Memory B cell (primary cell): ENCODE data around the gene ZFP62.
A peak's percentile ranks its signal among the peaks of the same experiment; 100 is the strongest.

Experiments
- ATAC-seq: fragments of 150-1000 bp; cut with Tn5 transposase; 2 replicates; pipeline ENCODE4 v1.10.0; 2021; ENCODE audit warnings: low read depth, mild to moderate bottlenecking, moderate library complexity
- DNase-seq, 2 donors: peaks; one replicate each; pipeline ENCODE4 v3.0.0; 2022; ENCODE audit warnings: low spot score in 2 of 2
- H3K27ac Mint-ChIP-seq: one replicate; pipeline ENCODE4 v1.8.0; 2022; ENCODE audit warnings: mild to moderate bottlenecking, moderate library complexity, mixed read lengths
- H3K27me3 Mint-ChIP-seq: one replicate; pipeline ENCODE4 v1.8.0; 2022; ENCODE audit warnings: mixed read lengths
- H3K36me3 Mint-ChIP-seq: one replicate; pipeline ENCODE4 v1.8.0; 2022; ENCODE audit warnings: mild to moderate bottlenecking, mixed read lengths
- H3K4me1 Mint-ChIP-seq: one replicate; pipeline ENCODE4 v1.8.0; 2022; ENCODE audit warnings: mixed read lengths
- H3K4me3 Mint-ChIP-seq: one replicate; pipeline ENCODE4 v1.8.0; 2022; ENCODE audit warnings: mild to moderate bottlenecking, moderate library complexity, mixed read lengths
- H3K9me3 Mint-ChIP-seq: one replicate; pipeline ENCODE4 v1.8.0; 2022; ENCODE audit warnings: mixed read lengths

The ZFP62 gene

GRCh38 chr5:180817893-180818674 lies 43.0 kb downstream of the ZFP62 start:
- Mint-ChIP-seq H3K9me3 (no peaks in the 10 kb centered on the region), H3K27ac (peak overlapping the region; percentile 17), H3K4me1 (peaks cover 34% of the 10 kb centered on the region), H3K27me3 (peaks cover 1% of the 10 kb centered on the region), H3K4me3 (no peak overlapping the region), H3K36me3 (no peaks in the 10 kb centered on the region)
- DNase-seq: no peak
- ATAC-seq: no peak

GRCh38 chr5:180816608-180817534 lies 44.2 kb downstream of the ZFP62 start:
- no peak for ATAC-seq
- peaks cover 1% of the 10 kb centered on the region for H3K27me3 Mint-ChIP-seq
- H3K4me1 Mint-ChIP-seq: peaks cover 35% of the 10 kb centered on the region
- no peaks in the 10 kb centered on the region for H3K36me3 Mint-ChIP-seq
- H3K9me3 Mint-ChIP-seq: no peaks in the 10 kb centered on the region
- peak overlapping the region; percentile 39 for H3K4me3 Mint-ChIP-seq
- no peak for DNase-seq
- no peak overlapping the region for H3K27ac Mint-ChIP-seq

GRCh38 chr5:180815293-180815917 lies 45.7 kb downstream of the ZFP62 start:
- H3K27ac Mint-ChIP-seq: no peak overlapping the region
- H3K4me3 Mint-ChIP-seq: no peak overlapping the region
- no peaks in the 10 kb centered on the region for H3K9me3 Mint-ChIP-seq
- no peak for ATAC-seq
- no peaks in the 10 kb centered on the region for H3K36me3 Mint-ChIP-seq
- H3K4me1 Mint-ChIP-seq: peaks cover 30% of the 10 kb centered on the region
- H3K27me3 Mint-ChIP-seq: peaks cover 1% of the 10 kb centered on the region
- DNase-seq: no peak

- Mint-ChIP-seq H3K4me3 (no peak overlapping the region), H3K27me3 (peaks cover 1% of the 10 kb centered on the region), H3K4me1 (peaks cover 38% of the 10 kb centered on the region), H3K9me3 (no peaks in the 10 kb centered on the region), H3K27ac (no peak overlapping the region), H3K36me3 (peaks cover 1% of the 10 kb centered on the region)
- no peak for DNase-seq
- no peak for ATAC-seq
Observed at GRCh38 chr5:180813420-180813819, 47.7 kb downstream of the ZFP62 start.

- no peak for DNase-seq
- Mint-ChIP-seq H3K9me3 (no peaks in the 10 kb centered on the region), H3K27me3 (no peaks in the 10 kb centered on the region), H3K4me1 (peaks cover 47% of the 10 kb centered on the region), H3K4me3 (peak overlapping the region; percentile 89), H3K27ac (peak overlapping the region; percentile 96), H3K36me3 (peaks cover 1% of the 10 kb centered on the region)
- ATAC-seq: no peak
Observed at GRCh38 chr5:180811623-180812124, 49.4 kb downstream of the ZFP62 start.

GRCh38 chr5:180810959-180811622 lies 50.0 kb downstream of the ZFP62 start:
- no peak for DNase-seq
- Mint-ChIP-seq H3K36me3 (peaks cover 1% of the 10 kb centered on the region), H3K27ac (peak overlapping the region; percentile 96), H3K4me1 (peaks cover 52% of the 10 kb centered on the region), H3K4me3 (peak overlapping the region; percentile 89), H3K27me3 (no peaks in the 10 kb centered on the region), H3K9me3 (no peaks in the 10 kb centered on the region)
- no peak for ATAC-seq

- Mint-ChIP-seq H3K4me3 (peak overlapping the region; percentile 82), H3K9me3 (no peaks in the 10 kb centered on the region), H3K36me3 (peaks cover 1% of the 10 kb centered on the region), H3K27ac (peak overlapping the region; percentile 96), H3K27me3 (no peaks in the 10 kb centered on the region), H3K4me1 (peaks cover 53% of the 10 kb centered on the region)
- ATAC-seq (peak; percentile 73), DNase-seq (peak; percentile 97)
Observed at GRCh38 chr5:180810210-180810958, 50.7 kb downstream of the ZFP62 start.

- H3K4me1 Mint-ChIP-seq: peaks cover 56% of the 10 kb centered on the region
- peaks cover 1% of the 10 kb centered on the region for H3K36me3 Mint-ChIP-seq
- ATAC-seq (peak; percentile 62), DNase-seq (peak in 1 of 2 donors; percentile 87)
- no peaks in the 10 kb centered on the region for H3K27me3 Mint-ChIP-seq
- H3K9me3 Mint-ChIP-seq: no peaks in the 10 kb centered on the region
- peak overlapping the region; percentile 96 for H3K27ac Mint-ChIP-seq
- H3K4me3 Mint-ChIP-seq: peak overlapping the region; percentile 82
Observed at GRCh38 chr5:180809403-180810209, 51.5 kb downstream of the ZFP62 start.

- DNase-seq (no peak), ATAC-seq (no peak)
- Mint-ChIP-seq H3K27me3 (no peaks in the 10 kb centered on the region), H3K9me3 (no peaks in the 10 kb centered on the region), H3K36me3 (peaks cover 1% of the 10 kb centered on the region), H3K27ac (peak overlapping the region; percentile 96), H3K4me1 (peaks cover 57% of the 10 kb centered on the region), H3K4me3 (peak overlapping the region; percentile 82)
Observed at GRCh38 chr5:180808461-180809000, 52.5 kb downstream of the ZFP62 start.

GRCh38 chr5:180807654-180808414 lies 53.2 kb downstream of the ZFP62 start:
- Mint-ChIP-seq H3K27ac (peak overlapping the region; percentile 92), H3K4me1 (peaks cover 54% of the 10 kb centered on the region), H3K36me3 (peaks cover 1% of the 10 kb centered on the region), H3K4me3 (peak overlapping the region; percentile 55), H3K27me3 (no peaks in the 10 kb centered on the region), H3K9me3 (no peaks in the 10 kb centered on the region)
- no peak for DNase-seq
- ATAC-seq: no peak

- Mint-ChIP-seq H3K27ac (peak overlapping the region; percentile 92), H3K4me3 (peak overlapping the region; percentile 67), H3K27me3 (no peaks in the 10 kb centered on the region), H3K9me3 (no peaks in the 10 kb centered on the region), H3K36me3 (peaks cover 1% of the 10 kb centered on the region), H3K4me1 (peaks cover 54% of the 10 kb centered on the region)
- DNase-seq: no peak
- no peak for ATAC-seq
Observed at GRCh38 chr5:180807046-180807445, 54.0 kb downstream of the ZFP62 start.
